CD14-positive monocyte (primary cell): ENCODE measurements around the gene URAD. TPM values are rescaled to one million over a fixed set of nuclear protein-coding genes. Genes with fewer than 3 reads are reported as not detected.

ENCODE experiments used
- DNase-seq, 3 donors: peaks; one replicate each; pipeline ENCODE4 v3.0.0-alpha.2; 2011 to 2022
- H2AFZ ChIP-seq: 2 replicates; pipeline ENCODE4 v1.6.0; 2012; ENCODE audit warnings: mild to moderate bottlenecking, low read depth, low read length, inconsistent platforms; ENCODE audit not compliant: insufficient read depth, poor library complexity, severe bottlenecking
- H3K27ac ChIP-seq, 2 donors: 1 replicate in 1 of 2; 2 replicates in 1 of 2; pipeline ENCODE4 v1.5.1; 2012 to 2013; ENCODE audit warnings: low read length in 2 of 2, control low read depth in 1 of 2, inconsistent platforms in 1 of 2, low read depth in 1 of 2, mild to moderate bottlenecking in 1 of 2
- H3K27me3 ChIP-seq, 2 donors: one replicate each; pipeline versions ENCODE4 v1.6.0 to v1.6.1; 2011 to 2013; ENCODE audit warnings: low read length in 2 of 2; ENCODE audit not compliant: control insufficient read depth in 2 of 2, insufficient read depth in 2 of 2
- H3K36me3 ChIP-seq, 2 donors: replicated peaks in 1 of 2; 1 replicate in 1 of 2; 2 replicates in 1 of 2; pipeline versions ENCODE4 v1.5.1 to v1.6.1; 2012 to 2013; ENCODE audit warnings: low read length in 2 of 2, control low read depth in 1 of 2, inconsistent platforms in 1 of 2, mild to moderate bottlenecking in 1 of 2; ENCODE audit not compliant: insufficient read depth in 2 of 2, control insufficient read depth in 1 of 2
- H3K4me1 ChIP-seq, 2 donors: 1 replicate in 1 of 2; 2 replicates in 1 of 2; pipeline versions ENCODE4 v1.5.1 to v1.6.1; 2012 to 2013; ENCODE audit warnings: low read length in 2 of 2, control low read depth in 1 of 2, inconsistent platforms in 1 of 2, mild to moderate bottlenecking in 1 of 2, moderate library complexity in 1 of 2; ENCODE audit not compliant: insufficient read depth in 2 of 2, control insufficient read depth in 1 of 2
- H3K4me2 ChIP-seq: replicated peaks from 2 replicates; pipeline ENCODE3; 2012; ENCODE audit warnings: low read length, moderate library complexity, mild to moderate bottlenecking; ENCODE audit not compliant: poor library complexity, severe bottlenecking; ENCODE audit errors: extremely low read depth
- H3K4me3 ChIP-seq, 3 experiments: fragments of 200-600 bp in 1 of 3; sonication (generic) in 1 of 3; replicated peaks in 1 of 3; 1 replicate in 2 of 3; 2 replicates in 1 of 3; pipeline ENCODE4 v1.5.1; 2011 to 2013; ENCODE audit warnings: low read length in 3 of 3, mild to moderate bottlenecking in 3 of 3, control low read depth in 2 of 3, low read depth in 2 of 3, inconsistent platforms in 1 of 3, moderate library complexity in 1 of 3
- H3K79me2 ChIP-seq: 2 replicates; pipeline ENCODE4 v1.6.0; 2012; ENCODE audit warnings: mild to moderate bottlenecking, control low read depth, inconsistent platforms, low read length, moderate library complexity; ENCODE audit not compliant: insufficient read depth
- H3K9ac ChIP-seq: 2 replicates; pipeline ENCODE4 v1.6.0; 2017; ENCODE audit warnings: low read length, mild to moderate bottlenecking; ENCODE audit not compliant: insufficient read depth, poor library complexity, severe bottlenecking
- H3K9me3 ChIP-seq, 2 donors: replicated peaks in 1 of 2; 1 replicate in 1 of 2; 2 replicates in 1 of 2; pipeline versions ENCODE4 v1.5.1 to v1.6.1; 2012 to 2013; ENCODE audit warnings: low read length in 2 of 2, control low read depth in 1 of 2; ENCODE audit not compliant: control insufficient read depth in 1 of 2, insufficient read depth in 1 of 2
- H4K20me1 ChIP-seq: 2 replicates; pipeline ENCODE4 v1.6.0; 2012; ENCODE audit warnings: mild to moderate bottlenecking, low read length, control low read depth, moderate library complexity; ENCODE audit not compliant: insufficient read depth
- H3K27ac Mint-ChIP-seq, 7 donors: one replicate each; pipeline ENCODE4 v1.8.0; 2020; ENCODE audit warnings: mild to moderate bottlenecking in 7 of 7, mixed read lengths in 7 of 7, moderate library complexity in 6 of 7, inconsistent platforms in 2 of 7
- H3K27me3 Mint-ChIP-seq, 3 donors: one replicate each; pipeline ENCODE4 v1.8.0; 2021 to 2022; ENCODE audit warnings: low read depth in 3 of 3, mild to moderate bottlenecking in 3 of 3, mixed read lengths in 3 of 3, moderate library complexity in 3 of 3, inconsistent platforms in 1 of 3
- H3K36me3 Mint-ChIP-seq, 2 donors: one replicate each; pipeline ENCODE4 v1.8.0; 2020; ENCODE audit warnings: mixed read lengths in 2 of 2, inconsistent platforms in 1 of 2, mild to moderate bottlenecking in 1 of 2
- H3K4me1 Mint-ChIP-seq: one replicate; pipeline ENCODE4 v1.8.0; 2020; ENCODE audit warnings: mild to moderate bottlenecking, mixed read lengths
- H3K4me3 Mint-ChIP-seq, 2 donors: one replicate each; pipeline ENCODE4 v1.8.0; 2020; ENCODE audit warnings: mild to moderate bottlenecking in 2 of 2, mixed read lengths in 2 of 2, moderate library complexity in 1 of 2
- H3K9me3 Mint-ChIP-seq, 7 donors: one replicate each; pipeline ENCODE4 v1.8.0; 2020 to 2022; ENCODE audit warnings: mixed read lengths in 7 of 7, mild to moderate bottlenecking in 6 of 7, moderate library complexity in 6 of 7, inconsistent platforms in 2 of 7
- CTCF ChIP-seq: fragments of 200-600 bp; IDR thresholded peaks from one replicate; pipeline ENCODE4 v1.8.0; 2022; ENCODE audit warnings: antibody characterized with exemption, mild to moderate bottlenecking
- WGBS: methylation state at CpG from one replicate; pipeline ENCODE4 v1.1.5; 2013; ENCODE audit warnings: missing lambda C conversion rate; ENCODE audit not compliant: insufficient coverage; 5-methylcytosine and 5-hydroxymethylcytosine counted together
- intact Hi-C, 2 donors: fragments of 100-400 bp; cut with micrococcal nuclease; formaldehyde crosslinking; loops; one replicate each; pipeline versions ENCODE4 v1.15.0 to v1.15.1; 2023
- polyA plus RNA-seq, 3 donors: library from polyadenylated mRNA; depleted of rRNA in 1 of 3; unstranded in 2 of 3; stranded (reverse) in 1 of 3; fragments of 300-500 nt in 2 of 3; fragments of >200 nt in 1 of 3; fragmentation: Illumina TruSeq in 2 of 3; gene quantifications; 1 replicate in 2 of 3; 2 replicates in 1 of 3; pipeline ENCODE4 v1.2.3, GENCODE V29; 2012 to 2021

URAD gene
- polyA plus RNA-seq, 3 donors, result 0.12 TPM; not detected in 2

DNA sequence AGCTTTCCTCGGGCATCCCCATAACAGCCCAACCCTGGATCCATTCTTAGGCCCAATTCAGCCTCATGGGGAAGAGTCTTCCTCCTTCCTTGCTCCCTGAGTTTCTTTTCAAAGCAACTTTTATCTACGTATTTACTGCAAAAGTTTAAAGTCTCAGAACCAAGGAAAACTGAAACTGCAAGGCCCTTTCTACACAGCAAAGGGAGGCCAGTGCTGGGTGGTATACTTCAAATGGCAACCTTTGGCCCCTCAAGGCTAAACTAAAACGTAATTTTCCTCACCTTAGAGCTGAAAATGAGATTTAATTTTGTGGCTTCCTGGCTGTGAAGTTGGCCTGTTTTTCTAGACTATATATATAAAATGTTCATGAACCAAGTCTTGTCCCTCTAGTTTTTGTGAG is 25.0 kb downstream of the URAD start:
- intact Hi-C loops, result no loop called here
- Histone ChIP-seq H3K27ac (no peak overlapping the region), H3K4me2 (no peak overlapping the region), H3K9me3 (peaks cover 0 to 53% of the 10 kb centered on the region in 2 donors), H3K27me3 (peaks cover 77 to 97% of the 10 kb centered on the region in 2 donors), H2AFZ (no peak overlapping the region), H3K79me2 (no peaks in the 10 kb centered on the region), H3K4me1 (peaks cover 17 to 24% of the 10 kb centered on the region in 2 donors), H3K4me3 (no peak overlapping the region), H3K36me3 (no peaks in the 10 kb centered on the region), H4K20me1 (no peaks in the 10 kb centered on the region), H3K9ac (no peak overlapping the region)
- Mint-ChIP-seq H3K27me3 (peaks cover 96 to 100% (median 97%) of the 10 kb centered on the region in 3 donors), H3K27ac (no peak overlapping the region), H3K36me3 (peaks cover 3 to 5% of the 10 kb centered on the region in 2 donors), H3K9me3 (peaks cover 0 to 29% (median 9%) of the 10 kb centered on the region in 7 donors), H3K4me3 (peak overlapping the region in 1 of 2 donors; percentile 72), H3K4me1 (peaks cover 33% of the 10 kb centered on the region)
- DNase-seq, result no peak
- 86% methylated on average over 1 of the region's 3 CpGs for WGBS
- TF ChIP-seq CTCF, result no peak

DNA sequence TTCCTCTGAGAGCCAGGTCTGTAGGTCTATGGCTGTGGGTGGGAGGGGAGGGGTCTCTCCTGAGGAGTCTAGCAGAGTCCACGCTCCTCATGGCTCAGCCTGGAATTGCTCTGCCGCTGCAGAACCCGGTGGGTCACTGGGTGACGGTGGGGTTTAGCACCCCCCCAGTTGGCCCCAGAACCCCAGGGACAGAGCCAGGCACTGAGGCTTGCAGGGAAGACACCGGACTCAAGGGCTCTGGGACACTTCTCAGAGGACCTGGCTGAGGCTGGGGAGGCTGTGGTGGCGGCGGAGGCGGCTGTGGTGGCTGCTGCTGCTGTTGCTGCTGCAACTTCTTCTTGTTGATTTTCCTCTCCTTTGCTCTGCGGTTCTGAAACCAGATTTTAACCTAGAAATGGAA is 25.5 kb downstream of the URAD start:
- peaks cover 0 to 32% (median 9%) of the 10 kb centered on the region in 7 donors for H3K9me3 Mint-ChIP-seq
- Histone ChIP-seq H3K9ac (no peak overlapping the region), H4K20me1 (no peaks in the 10 kb centered on the region), H3K36me3 (no peaks in the 10 kb centered on the region), H2AFZ (no peak overlapping the region), H3K9me3 (peaks cover 0 to 53% of the 10 kb centered on the region in 2 donors), H3K4me3 (no peak overlapping the region), H3K4me2 (no peak overlapping the region), H3K4me1 (peaks cover 14 to 19% of the 10 kb centered on the region in 2 donors), H3K27ac (no peak overlapping the region), H3K79me2 (no peaks in the 10 kb centered on the region), H3K27me3 (peaks cover 76 to 99% of the 10 kb centered on the region in 2 donors)
- H3K4me1 Mint-ChIP-seq, result peaks cover 32% of the 10 kb centered on the region
- no peak overlapping the region for H3K27ac Mint-ChIP-seq
- WGBS, result 75% methylated on average over 8 of the region's 9 CpGs
- H3K36me3 Mint-ChIP-seq, result peaks cover 3 to 5% of the 10 kb centered on the region in 2 donors
- no peak for TF ChIP-seq CTCF
- peak overlapping the region in 1 of 2 donors; percentile 72 for H3K4me3 Mint-ChIP-seq
- H3K27me3 Mint-ChIP-seq, result peaks cover 96 to 100% (median 97%) of the 10 kb centered on the region in 3 donors
- intact Hi-C loops, result no loop called here
- DNase-seq, result no peak
